Right atrium auricular region (tissue), 2 donors: Measurements from ENCODE around the gene NANOS3. TPM values are rescaled to one million over a fixed set of nuclear protein-coding genes. Genes with fewer than 3 reads are reported as not detected.
"Not testable (repeated sequence)": the region's sequence is repeated elsewhere in the genome, so short reads cannot be mapped to it uniquely, and the experiment has no call there.

Experiments used
- DNase-seq: peaks from one replicate; pipeline ENCODE4 v3.0.0-alpha.2; 2019; ENCODE audit warnings: low spot score
- H3K27ac ChIP-seq, 2 donors: fragments of 200-600 bp; sonication (generic); 1 replicate in 1 of 2; 2 replicates in 1 of 2; pipeline ENCODE4 v1.5.1; 2016 to 2019
- H3K27me3 ChIP-seq, 2 donors: fragments of 200-600 bp; sonication (generic); one replicate each; pipeline versions ENCODE4 v1.5.1 to v1.6.0; 2017 to 2019
- H3K36me3 ChIP-seq: fragments of 200-600 bp; sonication (generic); one replicate; pipeline ENCODE4 v1.5.1; 2016
- H3K4me1 ChIP-seq, 2 donors: fragments of 200-600 bp; sonication (generic); one replicate each; pipeline versions ENCODE4 v1.5.1 to v1.6.0; 2017 to 2019
- H3K4me3 ChIP-seq, 2 donors: fragments of 200-600 bp; sonication (generic); 1 replicate in 1 of 2; 2 replicates in 1 of 2; pipeline ENCODE4 v1.5.1; 2017 to 2019; ENCODE audit warnings: mild to moderate bottlenecking in 1 of 2, moderate library complexity in 1 of 2
- H3K9me3 ChIP-seq, 2 donors: fragments of 200-600 bp; sonication (generic); one replicate each; pipeline ENCODE4 v1.5.1; 2019
- CTCF ChIP-seq, 2 donors: fragments of 200-600 bp; sonication (generic); IDR thresholded peaks; one replicate each; pipeline ENCODE4 v1.5.1; 2019; ENCODE audit warnings: antibody characterized with exemption in 2 of 2
- total RNA-seq, 2 donors: library from RNA; depleted of rRNA; stranded (reverse); fragments of >200 nt; gene quantifications; one replicate each; pipeline ENCODE4 v1.1.0, GENCODE V29; 2016

Gene NANOS3
- total RNA-seq, 2 donors from 2014 or later = not detected

DNA sequence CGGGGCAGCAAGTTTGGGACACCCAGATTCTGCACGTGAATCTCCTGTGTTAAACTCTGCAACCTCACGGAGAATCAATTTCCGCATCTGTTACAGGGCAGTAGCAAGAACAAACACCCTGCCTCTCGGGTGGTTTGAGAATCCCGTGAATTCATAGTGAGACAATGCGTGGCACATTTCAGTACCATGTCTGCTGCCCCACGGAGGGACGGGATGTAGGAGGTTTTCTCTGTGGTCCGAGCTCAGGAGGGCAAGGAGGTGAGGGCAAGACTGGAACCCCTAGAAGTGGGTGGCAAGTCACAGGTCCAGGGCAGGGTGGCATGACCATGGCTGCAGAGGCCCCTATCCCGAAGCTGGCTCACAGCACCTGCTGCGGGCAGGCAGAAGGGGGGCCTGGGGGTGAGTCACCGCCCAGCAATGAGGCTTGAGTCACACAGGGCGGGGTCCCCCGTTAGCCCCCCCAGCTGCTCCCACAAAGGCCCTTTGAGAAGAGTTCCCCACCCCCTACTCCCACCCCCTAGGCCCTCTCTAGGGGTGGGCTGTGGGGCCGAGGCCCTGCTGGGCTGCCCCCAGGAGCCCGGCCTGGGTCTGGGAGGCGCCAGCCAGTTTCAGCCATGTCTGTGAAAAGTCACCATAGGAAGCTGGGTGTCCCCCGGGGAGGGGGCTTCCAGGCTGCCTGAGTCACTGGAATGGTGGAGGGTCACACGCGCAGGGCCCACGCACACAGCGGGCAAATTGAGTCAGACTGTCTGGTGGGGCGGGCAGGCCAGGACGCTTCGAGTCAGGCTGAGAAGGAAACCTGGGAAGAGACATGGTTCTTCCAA lies 25.8 kb upstream of the NANOS3 start:
- no peak for TF ChIP-seq CTCF (IDR thresholded peaks at IDR 0.05)
- peaks cover 0 to 58% of the 10 kb centered on the region in 2 donors for H3K4me1 ChIP-seq

GRCh38 chr19:13851734-13852114 lies 25.2 kb upstream of the NANOS3 start:
- H3K4me3 ChIP-seq, DNase-seq, H3K36me3 ChIP-seq, H3K27me3 ChIP-seq, H3K9me3 ChIP-seq: not testable (repeated sequence)
- Histone ChIP-seq H3K4me1 (peaks cover 0 to 52% of the 10 kb centered on the region in 2 donors), H3K27ac (peak overlapping the region; percentile 98 to 100)

More for the DNA sequence above, 25.8 kb upstream of the NANOS3 start:
- Histone ChIP-seq H3K4me3 (peak overlapping the region; percentile 12 to 41), H3K36me3 (no peaks in the 10 kb centered on the region), H3K27me3 (no peaks in the 10 kb centered on the region), H3K27ac (peak overlapping the region; percentile 98 to 100), H3K9me3 (no peaks in the 10 kb centered on the region)
- DNase-seq = peak; percentile 95

- H3K36me3 ChIP-seq, DNase-seq, H3K9me3 ChIP-seq, H3K4me3 ChIP-seq, H3K27me3 ChIP-seq: not testable (repeated sequence)
- Histone ChIP-seq H3K4me1 (peaks cover 0 to 47% of the 10 kb centered on the region in 2 donors), H3K27ac (peak overlapping the region; percentile 98 to 100)
Measured at GRCh38 chr19:13852171-13852707, 24.7 kb upstream of the NANOS3 start.

DNA sequence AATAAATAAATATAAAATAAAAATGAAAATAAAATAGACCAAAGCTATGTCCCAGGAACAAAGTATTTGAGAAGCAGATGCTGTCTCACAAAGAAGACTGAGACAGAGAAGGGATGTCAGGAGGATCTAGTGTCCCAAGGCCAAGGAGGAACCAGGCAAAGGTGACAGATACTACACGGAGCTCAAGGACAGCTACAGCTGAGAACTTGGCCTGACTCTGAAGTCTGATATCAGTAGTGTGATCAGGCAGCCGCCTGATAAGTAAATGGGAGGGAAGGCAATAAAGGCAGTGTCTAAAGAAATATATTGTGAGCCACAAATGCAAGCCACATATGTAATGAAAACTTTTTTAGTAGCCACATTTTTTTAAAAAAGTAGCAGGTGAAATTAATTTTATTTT lies 20.4 kb upstream of the NANOS3 start:
- no peaks in the 10 kb centered on the region for H3K36me3 ChIP-seq
- no peaks in the 10 kb centered on the region for H3K9me3 ChIP-seq
- no peak overlapping the region for H3K4me3 ChIP-seq
- TF ChIP-seq CTCF (IDR thresholded peaks at IDR 0.05) = no peak
- no peak overlapping the region for H3K27ac ChIP-seq
- DNase-seq = no peak
- H3K4me1 ChIP-seq = peaks cover 0 to 19% of the 10 kb centered on the region in 2 donors
- H3K27me3 ChIP-seq = no peaks in the 10 kb centered on the region

DNA sequence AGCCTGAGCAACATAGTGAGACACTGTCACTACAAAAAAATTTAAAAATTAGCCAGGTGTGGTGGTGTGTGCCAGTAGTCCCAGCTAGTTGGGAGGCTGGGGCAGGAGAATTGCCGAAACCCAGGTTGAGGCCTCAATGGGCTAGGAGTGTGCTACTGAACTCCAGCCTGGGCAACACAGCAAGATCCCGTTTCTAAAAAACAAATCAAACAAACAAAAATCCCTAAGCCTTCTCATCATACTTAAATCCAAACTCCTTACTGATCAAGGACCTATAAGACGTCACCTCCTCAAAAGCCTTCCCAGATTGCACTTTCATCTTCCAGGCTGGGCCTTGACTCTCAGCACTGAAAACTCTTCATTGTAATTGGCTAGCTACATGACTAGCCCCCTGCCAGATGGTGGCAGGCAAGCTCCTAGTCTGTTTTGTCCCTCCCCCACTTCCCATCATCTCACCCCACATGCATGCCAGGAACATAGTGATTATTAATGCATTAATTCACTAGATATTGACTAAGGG lies 17.5 kb upstream of the NANOS3 start:
- no peak for TF ChIP-seq CTCF (IDR thresholded peaks at IDR 0.05)
- H3K4me1 ChIP-seq = peaks cover 0 to 15% of the 10 kb centered on the region in 2 donors
- H3K9me3 ChIP-seq = no peaks in the 10 kb centered on the region
- DNase-seq = no peak
- no peaks in the 10 kb centered on the region for H3K27me3 ChIP-seq
- no peaks in the 10 kb centered on the region for H3K36me3 ChIP-seq
- H3K4me3 ChIP-seq = no peak overlapping the region
- H3K27ac ChIP-seq = no peak overlapping the region

DNA sequence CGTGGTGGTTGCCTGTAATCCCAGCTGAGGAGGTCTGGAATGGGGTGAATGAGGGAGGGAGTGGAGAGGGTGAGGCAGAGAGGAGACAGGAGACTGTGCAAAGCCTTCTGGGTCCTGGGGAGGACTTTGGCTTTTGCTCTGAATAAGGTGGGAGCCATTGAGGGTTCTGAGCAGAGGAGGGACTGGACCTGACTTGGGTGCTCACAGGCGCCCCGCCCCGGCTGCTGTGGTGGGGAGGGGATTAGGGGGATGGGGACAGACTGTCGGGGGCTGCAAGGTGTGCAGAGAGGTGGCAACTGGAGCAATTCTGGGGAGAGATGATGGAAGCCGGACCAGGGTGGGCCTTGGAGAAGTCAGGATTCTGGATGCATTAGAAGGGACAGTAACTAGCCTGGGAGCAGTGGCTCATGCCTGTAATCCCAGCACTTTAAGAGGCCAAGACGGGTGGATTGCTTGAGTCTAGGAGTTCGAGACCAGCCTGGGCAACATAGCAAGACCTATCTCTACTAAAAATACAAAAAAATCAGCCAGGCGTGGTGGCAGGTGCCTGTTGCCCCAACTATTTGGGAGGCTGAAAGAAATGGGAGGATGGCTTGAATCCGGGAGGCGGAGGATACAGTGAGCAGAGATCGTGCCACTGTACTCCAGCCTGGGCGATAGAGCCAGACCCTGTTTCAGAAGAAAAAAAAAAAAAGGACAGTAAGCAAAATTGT lies 16.1 kb upstream of the NANOS3 start:
- Histone ChIP-seq H3K27ac (peak overlapping the region; percentile 89), H3K27me3 (no peaks in the 10 kb centered on the region), H3K36me3 (no peaks in the 10 kb centered on the region), H3K4me1 (peaks cover 0 to 19% of the 10 kb centered on the region in 2 donors), H3K9me3 (no peaks in the 10 kb centered on the region), H3K4me3 (peak overlapping the region in 1 of 2 donors; percentile 40)
- no peak for DNase-seq
- TF ChIP-seq CTCF (IDR thresholded peaks at IDR 0.05) = no peak
